Neural progenitor cell (in vitro differentiated cells): ENCODE data around the gene MYO6. TPM values are rescaled to one million over a fixed set of nuclear protein-coding genes. Genes with fewer than 3 reads are reported as not detected.

ENCODE experiments used
- DNase-seq: peaks from one replicate; pipeline ENCODE4 v3.0.0-alpha.2; 2016; ENCODE audit warnings: low spot score
- H2AFZ ChIP-seq: fragments of 200-600 bp; sonication (generic); replicated peaks from 2 replicates; pipeline ENCODE4 v1.6.1; 2016; ENCODE audit warnings: antibody characterized with exemption
- H3F3A ChIP-seq: fragments of 200-600 bp; sonication (generic); 2 replicates; pipeline ENCODE4 v1.6.1; 2016; ENCODE audit warnings: antibody characterized with exemption, low read depth
- H3K27ac ChIP-seq: fragments of 200-600 bp; sonication (generic); 2 replicates; pipeline ENCODE4 v1.5.1; 2016; ENCODE audit warnings: mild to moderate bottlenecking
- H3K27me3 ChIP-seq: fragments of 200-600 bp; sonication (generic); 2 replicates; pipeline ENCODE4 v1.6.1; 2016; ENCODE audit warnings: mild to moderate bottlenecking, moderate library complexity
- H3K36me3 ChIP-seq: fragments of 200-600 bp; sonication (generic); 2 replicates; pipeline ENCODE4 v1.5.1; 2016
- H3K4me1 ChIP-seq: fragments of 200-600 bp; sonication (generic); 2 replicates; pipeline ENCODE4 v1.6.1; 2016; ENCODE audit warnings: mixed run types
- H3K4me2 ChIP-seq: fragments of 200-600 bp; sonication (generic); 2 replicates; pipeline ENCODE4 v1.6.1; 2016
- H3K4me3 ChIP-seq: fragments of 200-600 bp; sonication (generic); 2 replicates; pipeline ENCODE4 v1.5.1; 2016
- H3K79me2 ChIP-seq: fragments of 200-600 bp; sonication (generic); 2 replicates; pipeline ENCODE4 v1.6.1; 2016; ENCODE audit warnings: low read depth
- H3K9ac ChIP-seq: fragments of 200-600 bp; sonication (generic); 2 replicates; pipeline ENCODE4 v1.6.1; 2016
- H3K9me3 ChIP-seq: fragments of 200-600 bp; sonication (generic); 2 replicates; pipeline ENCODE4 v1.5.1; 2016; ENCODE audit warnings: low read depth
- H4K20me1 ChIP-seq: fragments of 200-600 bp; sonication (generic); 2 replicates; pipeline ENCODE4 v1.6.1; 2016; ENCODE audit warnings: low read depth
- H3K27ac Mint-ChIP-seq: 3 replicates; pipeline ENCODE4 v1.8.0; 2021; ENCODE audit warnings: mixed read lengths
- H3K27me3 Mint-ChIP-seq: 2 replicates; pipeline ENCODE4 v1.8.0; 2022; ENCODE audit warnings: low read depth, mild to moderate bottlenecking, inconsistent platforms, moderate library complexity, mixed read lengths; ENCODE audit not compliant: insufficient read depth
- H3K36me3 Mint-ChIP-seq: 3 replicates; pipeline ENCODE4 v1.8.0; 2021; ENCODE audit warnings: mixed read lengths
- H3K4me1 Mint-ChIP-seq: 3 replicates; pipeline ENCODE4 v1.8.0; 2021; ENCODE audit warnings: mixed read lengths
- H3K4me3 Mint-ChIP-seq: 3 replicates; pipeline ENCODE4 v1.8.0; 2021; ENCODE audit warnings: mild to moderate bottlenecking, moderate library complexity, mixed read lengths
- H3K9me3 Mint-ChIP-seq: 3 replicates; pipeline ENCODE4 v1.8.0; 2020; ENCODE audit warnings: mixed read lengths
- CTCF ChIP-seq: fragments of 200-600 bp; sonication (generic); IDR thresholded peaks from 2 replicates; pipeline ENCODE4 v1.5.1; 2017; ENCODE audit warnings: antibody characterized with exemption, mild to moderate bottlenecking
- EZH2 ChIP-seq: fragments of 200-600 bp; sonication (generic); IDR thresholded peaks from 2 replicates; pipeline ENCODE4 v1.6.1; 2017; ENCODE audit warnings: antibody characterized with exemption, mild to moderate bottlenecking, moderate library complexity
- EZH2phosphoT487 ChIP-seq: fragments of 200-600 bp; sonication (generic); IDR thresholded peaks from 2 replicates; pipeline ENCODE4 v1.6.1; 2017; ENCODE audit warnings: antibody characterized with exemption
- total RNA-seq: library from RNA; depleted of rRNA; stranded (reverse); fragments of >200 nt; gene quantifications from 2 replicates; pipeline ENCODE4 v1.2.3, GENCODE V29; 2015; ENCODE audit warnings: low replicate concordance

The MYO6 gene
- total RNA-seq, 1 donor from 2014 or later = 23.0 TPM

GRCh38 chr6:75761489-75761888 lies 12.4 kb downstream of the MYO6 start:
- H3K27ac ChIP-seq = no peak overlapping the region
- H3K27me3 ChIP-seq = no peaks in the 10 kb centered on the region
- H3K36me3 ChIP-seq = no peaks in the 10 kb centered on the region
- Mint-ChIP-seq H3K36me3 (no peaks in the 10 kb centered on the region), H3K4me3 (no peak overlapping the region), H3K4me1 (no peaks in the 10 kb centered on the region), H3K27ac (no peak overlapping the region), H3K27me3 (no peaks in the 10 kb centered on the region), H3K9me3 (no peaks in the 10 kb centered on the region)
- TF ChIP-seq CTCF (no peak), EZH2phosphoT487 (no peak), EZH2 (no peak)
- H3K4me3 ChIP-seq = no peak overlapping the region
- H3K79me2 ChIP-seq = peaks cover 43% of the 10 kb centered on the region
- no peak overlapping the region for H3K9ac ChIP-seq
- H3K4me2 ChIP-seq = no peak overlapping the region
- peaks cover 5% of the 10 kb centered on the region for H4K20me1 ChIP-seq
- H3K4me1 ChIP-seq = peaks cover 6% of the 10 kb centered on the region
- DNase-seq = no peak
- no peaks in the 10 kb centered on the region for H3K9me3 ChIP-seq
- no peak overlapping the region for H2AFZ ChIP-seq
- H3F3A ChIP-seq = peaks cover 10% of the 10 kb centered on the region

- Histone ChIP-seq H3K9me3 (no peaks in the 10 kb centered on the region), H3K4me1 (peaks cover 6% of the 10 kb centered on the region), H3K27ac (no peak overlapping the region), H3K9ac (no peak overlapping the region), H3F3A (peaks cover 10% of the 10 kb centered on the region), H4K20me1 (peaks cover 4% of the 10 kb centered on the region), H2AFZ (no peak overlapping the region), H3K4me3 (no peak overlapping the region), H3K27me3 (no peaks in the 10 kb centered on the region), H3K79me2 (peaks cover 43% of the 10 kb centered on the region), H3K36me3 (no peaks in the 10 kb centered on the region), H3K4me2 (no peak overlapping the region)
- no peaks in the 10 kb centered on the region for H3K27me3 Mint-ChIP-seq
- no peak overlapping the region for H3K4me3 Mint-ChIP-seq
- H3K9me3 Mint-ChIP-seq = no peaks in the 10 kb centered on the region
- DNase-seq = no peak
- H3K4me1 Mint-ChIP-seq = no peaks in the 10 kb centered on the region
- no peaks in the 10 kb centered on the region for H3K36me3 Mint-ChIP-seq
- TF ChIP-seq EZH2phosphoT487 (no peak), EZH2 (no peak), CTCF (no peak)
- no peak overlapping the region for H3K27ac Mint-ChIP-seq
These were observed 13.0 kb downstream of the MYO6 start for GRCh38 chr6:75762063-75762462.

- Mint-ChIP-seq H3K27ac (no peak overlapping the region), H3K36me3 (no peaks in the 10 kb centered on the region), H3K27me3 (no peaks in the 10 kb centered on the region), H3K4me3 (no peak overlapping the region), H3K9me3 (no peaks in the 10 kb centered on the region), H3K4me1 (no peaks in the 10 kb centered on the region)
- no peak overlapping the region for H2AFZ ChIP-seq
- no peaks in the 10 kb centered on the region for H3K9me3 ChIP-seq
- no peak overlapping the region for H3K4me2 ChIP-seq
- H3K36me3 ChIP-seq = no peaks in the 10 kb centered on the region
- H4K20me1 ChIP-seq = no peaks in the 10 kb centered on the region
- H3K79me2 ChIP-seq = peaks cover 18% of the 10 kb centered on the region
- TF ChIP-seq EZH2 (no peak), EZH2phosphoT487 (no peak), CTCF (no peak)
- DNase-seq = no peak
- H3K4me1 ChIP-seq = peaks cover 1% of the 10 kb centered on the region
- no peak overlapping the region for H3K9ac ChIP-seq
- no peaks in the 10 kb centered on the region for H3F3A ChIP-seq
- H3K27ac ChIP-seq = no peak overlapping the region
- no peak overlapping the region for H3K4me3 ChIP-seq
- H3K27me3 ChIP-seq = no peaks in the 10 kb centered on the region
These were observed 17.3 kb downstream of the MYO6 start for GRCh38 chr6:75766387-75766786.
